Astrocyte of the spinal cord (primary cell): Measurements from ENCODE around the gene BRD3OS.
"Not testable (repeated sequence)": the region's sequence is repeated elsewhere in the genome, so short reads cannot be mapped to it uniquely, and the experiment has no call there.

ENCODE experiments used
- DNase-seq: peaks from one replicate; pipeline ENCODE4 v3.0.0; 2011; ENCODE audit warnings: low read depth, low spot score
- H3K4me3 ChIP-seq: 2 replicates; pipeline ENCODE4 v1.5.1; 2011; ENCODE audit warnings: low read depth, mild to moderate bottlenecking, low read length, moderate library complexity
- CTCF ChIP-seq: IDR thresholded peaks from 2 replicates; pipeline ENCODE4 v1.5.1; 2012; ENCODE audit warnings: low read depth, mild to moderate bottlenecking, low read length, inconsistent platforms
- in situ Hi-C: cut with HindIII; loops from 2 replicates; pipeline ENCODE4 v1.10.0; 2017; ENCODE audit warnings: low sequenced_read_pairs

The BRD3OS gene

GRCh38 chr9:134067904-134068743 lies 42.8 kb downstream of the BRD3OS start, which contains the start of gene BRD3:
BRD3 (minus strand) TSS chr9:134068026; CDS start chr9:134053477, 14,549 bp downstream.
- peak; percentile 87 for DNase-seq
- in situ Hi-C loops, result no loop called here
- H3K4me3 ChIP-seq, result peak within 1 kb of the TSS; percentile 77
- TF ChIP-seq CTCF, result no peak

GRCh38 chr9:134068744-134069479 lies 43.6 kb downstream of the BRD3OS start:
- no peak for TF ChIP-seq CTCF
- in situ Hi-C loops, result no loop called here
- H3K4me3 ChIP-seq, result peak overlapping the region; percentile 58
- DNase-seq, result no peak

- in situ Hi-C loops, result no loop called here
- no peak overlapping the region for H3K4me3 ChIP-seq
- no peak for TF ChIP-seq CTCF
Measured at GRCh38 chr9:134069480-134070399, 44.5 kb downstream of the BRD3OS start.

GRCh38 chr9:134071149-134071548 lies 45.9 kb downstream of the BRD3OS start:
- DNase-seq, result no peak
- in situ Hi-C loops, result no loop called here
- TF ChIP-seq CTCF, result no peak
- H3K4me3 ChIP-seq, result no peak overlapping the region

More at GRCh38 chr9:134069480-134070399, 44.5 kb downstream of the BRD3OS start:
- DNase-seq, result no peak

GRCh38 chr9:134072683-134073082 lies 47.4 kb downstream of the BRD3OS start:
- H3K4me3 ChIP-seq, in situ Hi-C loops: not testable (repeated sequence)

GRCh38 chr9:134073500-134073899 lies 48.2 kb downstream of the BRD3OS start:
- H3K4me3 ChIP-seq, result no peak overlapping the region
- DNase-seq, result no peak
- in situ Hi-C loops, result no loop called here
- no peak for TF ChIP-seq CTCF

More at GRCh38 chr9:134072683-134073082, 47.4 kb downstream of the BRD3OS start:
- DNase-seq, result not testable (repeated sequence)

- H3K4me3 ChIP-seq, DNase-seq, in situ Hi-C loops: not testable (repeated sequence)
Measured at GRCh38 chr9:134075689-134076088, 50.4 kb downstream of the BRD3OS start.
